Mammary epithelial cell (primary cell): ENCODE measurements around the gene CFAP52.

Experiments
- EZH2 ChIP-seq: IDR thresholded peaks from 2 replicates; pipeline ENCODE4 v1.6.1; 2012; ENCODE audit warnings: low read length, inconsistent platforms, borderline replicate concordance
- TF ChIP-seq, protein P1 (sequence below), 2 donors: IDR thresholded peaks in 1 of 2; conservative IDR thresholded peaks in 1 of 2; 2 replicates each; pipeline ENCODE4 v1.5.1; 2011 to 2012; ENCODE audit warnings: inconsistent platforms in 2 of 2, low read length in 2 of 2, mild to moderate bottlenecking in 2 of 2, control low read depth in 1 of 2, low read depth in 1 of 2; ENCODE audit not compliant: insufficient read depth in 1 of 2; ENCODE audit errors: extremely low read depth in 1 of 2

DNA sequence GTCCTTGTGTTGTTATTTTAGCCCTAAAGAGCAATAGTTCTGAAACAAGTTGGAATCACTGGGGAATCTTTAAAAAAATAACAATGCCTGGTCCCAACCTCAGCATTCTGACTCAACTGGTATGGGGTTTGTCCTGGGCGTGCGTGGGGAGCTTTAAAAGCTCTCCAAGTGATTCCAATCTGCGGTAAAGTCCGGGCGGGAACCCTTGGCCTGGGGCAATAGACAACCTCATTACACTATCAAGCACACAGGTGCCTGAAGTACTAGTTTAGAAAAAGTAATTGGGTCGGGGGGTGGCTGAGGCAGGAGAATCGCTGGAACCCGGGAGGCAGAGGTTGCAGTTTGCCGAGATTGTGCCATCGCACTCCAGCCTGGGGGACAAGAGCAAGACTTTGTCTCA lies 5.2 kb upstream of the CFAP52 start:
- TF ChIP-seq, protein P1, sequence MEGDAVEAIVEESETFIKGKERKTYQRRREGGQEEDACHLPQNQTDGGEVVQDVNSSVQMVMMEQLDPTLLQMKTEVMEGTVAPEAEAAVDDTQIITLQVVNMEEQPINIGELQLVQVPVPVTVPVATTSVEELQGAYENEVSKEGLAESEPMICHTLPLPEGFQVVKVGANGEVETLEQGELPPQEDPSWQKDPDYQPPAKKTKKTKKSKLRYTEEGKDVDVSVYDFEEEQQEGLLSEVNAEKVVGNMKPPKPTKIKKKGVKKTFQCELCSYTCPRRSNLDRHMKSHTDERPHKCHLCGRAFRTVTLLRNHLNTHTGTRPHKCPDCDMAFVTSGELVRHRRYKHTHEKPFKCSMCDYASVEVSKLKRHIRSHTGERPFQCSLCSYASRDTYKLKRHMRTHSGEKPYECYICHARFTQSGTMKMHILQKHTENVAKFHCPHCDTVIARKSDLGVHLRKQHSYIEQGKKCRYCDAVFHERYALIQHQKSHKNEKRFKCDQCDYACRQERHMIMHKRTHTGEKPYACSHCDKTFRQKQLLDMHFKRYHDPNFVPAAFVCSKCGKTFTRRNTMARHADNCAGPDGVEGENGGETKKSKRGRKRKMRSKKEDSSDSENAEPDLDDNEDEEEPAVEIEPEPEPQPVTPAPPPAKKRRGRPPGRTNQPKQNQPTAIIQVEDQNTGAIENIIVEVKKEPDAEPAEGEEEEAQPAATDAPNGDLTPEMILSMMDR (conservative IDR thresholded peaks at IDR 0.05 in 1 of 2, IDR thresholded peaks at IDR 0.05 in 1 of 2; ENCODE audit: extremely low read depth in 1 of 2, insufficient read depth in 1 of 2, low read depth in 1 of 2, low read length in 2 of 2) = no peak
- no peak for TF ChIP-seq EZH2
